Activated CD4-positive, alpha-beta T cell treated with anti-CD3 and anti-CD28 coated beads, Interleukin-2, amount 50 U/mL, for 4 hours (primary cell): ENCODE results near the gene GABRR1.
"Not testable (repeated sequence)": the region's sequence is repeated elsewhere in the genome, so short reads cannot be mapped to it uniquely, and the experiment has no call there.

Source experiments
- DNase-seq, 2 experiments: peaks; one replicate each; pipeline ENCODE4 v3.0.0-alpha.2; 2020

GABRR1 gene

DNA sequence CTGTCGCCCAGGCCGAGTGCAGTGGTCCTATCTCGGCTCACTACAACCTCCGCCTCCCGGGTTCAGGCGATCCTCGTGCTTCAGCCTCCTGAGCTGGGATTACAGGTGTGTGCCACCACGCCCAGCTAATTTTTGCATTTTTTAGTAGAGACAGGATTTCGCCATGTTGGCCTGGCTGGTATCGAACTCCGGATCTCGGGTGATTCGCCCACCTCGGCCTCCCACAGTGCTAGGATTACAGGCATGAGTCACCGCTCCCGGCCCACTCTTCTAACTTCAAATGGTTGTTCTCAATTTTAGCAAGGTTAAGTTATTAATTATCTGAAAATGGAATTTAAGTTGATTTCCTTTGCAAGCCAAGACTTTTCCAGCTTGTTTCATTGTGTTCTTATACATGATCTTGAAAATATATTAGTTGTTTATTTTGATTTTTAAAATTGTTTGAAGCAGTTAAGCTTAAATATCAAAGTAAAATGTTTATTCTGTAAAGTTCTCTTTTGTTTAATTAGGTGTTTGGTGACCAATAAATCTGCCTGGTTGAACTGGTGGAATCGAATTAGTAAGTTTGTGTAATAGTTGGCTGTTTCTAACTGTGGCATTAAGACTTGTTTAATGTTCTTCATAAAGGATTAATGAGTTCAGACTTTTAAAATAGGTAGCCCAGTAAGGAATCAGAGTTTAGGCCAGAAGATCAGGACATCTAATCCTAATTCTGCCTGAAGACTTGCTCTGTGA is 69.0 kb downstream of the GABRR1 start:
- peak; percentile 13 to 35 for DNase-seq

- peak in 1 of 2 experiments; percentile 11 for DNase-seq
Observed at GRCh38 chr6:89146718-89147700, 70.1 kb downstream of the GABRR1 start.

- DNase-seq, result peak; percentile 45 to 52
Observed at GRCh38 chr6:89145956-89146717, 71.0 kb downstream of the GABRR1 start, which contains the start of gene PM20D2. Gene PM20D2, plus strand, starts transcription at chr6:89146055. Its CDS starts 90 bp downstream, at chr6:89146145.

DNA sequence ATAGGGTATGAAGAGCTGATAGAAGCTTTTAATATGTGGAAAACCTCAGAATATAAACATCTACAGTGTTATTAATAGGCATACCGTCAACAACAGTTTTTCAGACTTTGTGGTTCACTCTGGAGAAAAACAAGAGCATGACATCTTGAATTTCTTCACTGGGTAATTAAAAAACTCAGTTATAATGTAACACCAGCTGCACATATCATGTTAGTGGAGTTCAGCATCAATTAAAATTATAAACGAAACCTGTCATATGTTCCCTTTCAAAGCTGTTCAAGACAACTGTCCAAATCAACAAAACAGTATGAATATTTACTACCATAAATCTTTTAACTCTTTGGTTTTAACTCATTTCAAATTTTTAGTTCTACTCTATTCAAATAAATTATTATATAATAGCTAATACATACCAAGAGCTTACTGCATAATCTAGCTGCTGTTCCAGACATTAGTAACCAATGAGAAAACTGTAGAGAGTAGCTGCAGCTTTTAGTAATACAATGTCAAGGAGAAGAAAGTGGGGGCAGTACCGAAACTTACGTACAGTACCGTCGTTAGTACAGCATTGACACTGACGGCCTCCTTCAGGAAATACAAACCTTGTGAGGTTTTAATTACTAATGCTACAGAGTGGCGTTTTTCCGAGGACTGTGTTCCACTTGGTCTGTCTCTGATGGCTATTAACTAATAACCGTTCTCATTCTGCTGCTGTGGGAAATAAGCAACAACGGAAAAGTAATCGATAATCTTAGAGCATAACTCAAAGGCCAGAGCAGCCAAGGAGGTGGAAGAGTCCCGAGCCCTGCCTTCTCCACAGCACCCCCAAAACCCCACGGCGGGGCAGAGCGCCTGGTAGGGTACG is 71.8 kb downstream of the GABRR1 start:
- no peak for DNase-seq

DNA sequence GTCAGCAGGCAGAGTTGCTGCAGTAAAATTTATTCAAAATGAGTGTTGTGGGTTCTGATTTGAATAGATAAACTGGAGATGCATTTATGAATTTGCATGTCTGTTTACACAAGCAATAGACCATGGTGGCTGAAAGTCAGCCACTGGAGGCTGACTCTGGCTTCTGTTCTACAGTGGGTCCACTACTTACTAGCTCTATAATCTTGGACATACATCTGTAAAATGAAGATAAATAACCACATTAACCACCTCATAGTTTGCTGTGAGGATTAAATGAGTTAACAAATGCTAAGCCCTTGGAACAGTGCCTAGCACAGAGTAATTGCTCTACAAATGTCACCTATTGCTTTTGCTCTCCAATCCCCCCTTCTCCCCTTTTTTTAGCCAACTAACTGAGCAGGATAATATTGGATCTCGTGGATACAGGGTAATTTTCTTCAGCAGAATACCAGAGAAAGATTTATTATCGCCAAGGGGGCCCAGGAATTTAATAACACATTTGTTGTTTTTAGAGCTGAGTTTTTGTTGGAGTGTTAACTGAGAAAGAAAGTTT is 72.7 kb downstream of the GABRR1 start:
- DNase-seq, result no peak

DNA sequence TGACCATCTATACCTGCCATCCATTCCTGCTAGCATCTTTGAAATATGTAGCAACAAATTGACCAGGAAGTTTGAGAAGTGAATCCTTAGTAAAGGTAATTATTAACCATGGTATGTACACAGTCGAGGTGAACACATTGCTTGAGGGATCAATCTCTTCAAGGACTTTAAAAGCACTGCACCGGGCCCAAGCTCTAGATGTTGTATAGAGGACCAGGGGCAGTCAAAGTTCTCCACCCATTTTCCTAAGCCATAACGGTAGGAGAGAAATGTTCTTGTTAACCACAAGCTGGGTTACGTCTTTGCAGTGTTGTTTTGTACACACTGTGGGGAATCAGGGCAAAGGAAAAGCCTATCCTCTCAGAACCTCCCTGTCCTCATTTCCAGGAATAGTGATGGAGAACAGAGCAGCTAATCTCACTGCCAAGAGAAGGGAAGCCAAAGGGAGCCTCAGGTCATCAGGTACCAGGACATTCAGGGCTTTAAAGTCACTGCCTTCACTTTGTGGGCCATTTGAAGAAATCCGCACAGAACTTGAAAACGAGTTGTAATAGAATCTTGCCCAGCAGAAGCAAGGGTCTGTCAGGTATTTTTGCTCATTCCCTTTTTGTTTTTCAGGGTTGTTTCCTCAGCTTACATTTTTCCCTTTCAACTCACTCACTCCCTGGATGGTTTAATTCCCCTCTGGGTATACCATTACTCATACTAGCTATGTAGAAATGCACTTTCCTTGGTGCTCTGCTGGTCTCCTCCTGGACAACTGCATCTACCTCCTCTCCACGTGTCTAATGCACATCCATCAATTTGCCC is 76.6 kb downstream of the GABRR1 start:
- DNase-seq, result no peak

DNA sequence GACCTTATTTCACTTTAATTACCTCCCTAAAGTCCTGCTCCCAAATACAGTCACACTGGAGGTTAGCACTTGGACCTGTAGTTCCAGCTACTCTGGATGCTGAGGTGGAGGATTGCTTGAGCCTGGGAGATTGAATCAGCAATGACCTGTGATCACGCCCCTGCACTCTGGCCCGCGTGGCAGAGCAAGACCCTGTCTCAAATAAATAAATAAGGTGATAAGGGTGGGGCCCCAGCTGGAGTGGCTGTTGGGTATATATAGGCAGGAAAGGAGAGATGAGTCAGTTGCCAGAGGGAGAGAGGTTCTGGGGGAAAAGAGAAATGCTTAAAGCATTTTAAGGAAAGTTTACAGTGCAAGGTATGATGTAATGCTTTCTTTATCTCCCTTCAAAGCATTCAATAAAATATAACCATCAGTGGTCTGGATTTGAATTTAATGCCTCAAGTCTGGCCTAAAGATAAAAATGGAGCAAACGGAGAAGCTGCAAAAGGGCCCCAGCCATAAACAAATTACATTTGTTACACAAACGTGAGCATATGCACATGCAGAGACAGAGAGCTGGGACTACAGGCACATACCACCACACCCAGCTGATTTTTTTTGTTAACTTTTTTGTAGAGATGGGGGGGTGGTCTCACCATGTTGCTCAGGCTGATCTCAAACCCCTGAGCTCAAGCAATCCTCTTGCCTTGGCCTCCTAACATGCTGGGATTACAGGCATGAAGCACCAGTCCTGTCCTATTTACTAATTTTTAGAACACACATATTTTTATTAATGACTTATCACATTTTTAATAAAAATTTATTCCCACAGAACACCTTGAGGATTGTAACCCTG is 77.4 kb downstream of the GABRR1 start:
- no peak for DNase-seq

- no peak for DNase-seq
Observed at GRCh38 chr6:89138173-89138572, 79.0 kb downstream of the GABRR1 start.

GRCh38 chr6:89134723-89135122 is 82.4 kb downstream of the GABRR1 start:
- no peak for DNase-seq

GRCh38 chr6:89133981-89134380 is 83.2 kb downstream of the GABRR1 start:
- no peak for DNase-seq

DNA sequence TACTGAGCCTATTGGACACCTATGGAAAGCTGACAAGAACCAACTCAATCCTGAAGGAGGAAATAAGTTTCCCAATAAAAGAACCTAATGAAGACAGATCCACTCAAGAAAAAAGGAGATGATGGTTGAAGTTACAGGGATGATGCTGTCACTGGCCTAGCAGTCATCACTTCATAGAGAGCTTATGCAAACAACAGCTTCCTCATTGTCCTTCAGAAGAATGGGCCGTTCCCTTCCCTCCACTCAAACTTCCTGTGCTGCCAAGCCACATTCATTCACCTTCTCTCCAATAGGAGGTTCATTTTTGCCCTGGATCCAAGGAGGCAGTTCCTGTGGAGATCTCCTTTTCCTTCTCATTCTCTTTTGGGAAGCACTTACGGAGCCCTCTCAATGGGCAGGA is 85.1 kb downstream of the GABRR1 start:
- no peak for DNase-seq

GRCh38 chr6:89131599-89131998 is 85.6 kb downstream of the GABRR1 start:
- DNase-seq, result no peak

- DNase-seq, result not testable (repeated sequence)
Observed at GRCh38 chr6:89128256-89128671, 88.9 kb downstream of the GABRR1 start.
